T-helper 1 cell treated with Interleukin-12 subunit alpha and Interleukin-12 subunit beta and Interleukin-4 antibody, amounts not matched to agents 30 ng/mL and 1 ng/mL, for 36 hours (primary cell): ENCODE data around the gene CX3CL1. TPM values are rescaled to one million over a fixed set of nuclear protein-coding genes. Genes with fewer than 3 reads are reported as not detected.

ENCODE experiments used
- total RNA-seq: library from RNA; stranded (reverse); gene quantifications from 2 replicates; pipeline ENCODE4 v1.2.3, GENCODE V29; 2022

CX3CL1 gene
- total RNA-seq, 1 donor from 2014 or later: not detected

Other genes with a start within 250 kb of the CX3CL1 start
- gene PSME3IP1, start 186.5 kb upstream of the CX3CL1 start, total RNA-seq: 115 and 135 TPM in 2 replicates
- 38.3 TPM in 2 replicates for gene RSPRY1, start 186.2 kb upstream of the CX3CL1 start, total RNA-seq
- gene ARL2BP, start 127.2 kb upstream of the CX3CL1 start, total RNA-seq: 40.7 and 41.5 TPM in 2 replicates
- gene PLLP, start 87.8 kb upstream of the CX3CL1 start, total RNA-seq: 0.34 TPM in 2 replicates
- gene CCL22, start 13.7 kb upstream of the CX3CL1 start, total RNA-seq: 0.63 and 0.71 TPM in 2 replicates
- 0.56 and 0.98 TPM in 2 replicates for gene CCL17, start 32.3 kb downstream of the CX3CL1 start, total RNA-seq
- 67.4 and 70.8 TPM in 2 replicates for gene CIAPIN1, start 74.9 kb downstream of the CX3CL1 start, total RNA-seq
- 39.1 and 41.3 TPM in 2 replicates for gene COQ9, start 75.0 kb downstream of the CX3CL1 start, total RNA-seq
- 73.2 and 74.5 TPM in 2 replicates for gene POLR2C, start 90.2 kb downstream of the CX3CL1 start, total RNA-seq
- gene DOK4, start 114.0 kb downstream of the CX3CL1 start, total RNA-seq: 2.6 and 3.6 TPM in 2 replicates
- 11.2 and 11.9 TPM in 2 replicates for gene CCDC102A, start 164.1 kb downstream of the CX3CL1 start, total RNA-seq
- gene ADGRG5, start 170.2 kb downstream of the CX3CL1 start, total RNA-seq: 13.8 and 15.5 TPM in 2 replicates